ENCODE data around the gene ZNF57. TPM values are rescaled to one million over a fixed set of nuclear protein-coding genes. Genes with fewer than 3 reads are reported as not detected.
"Not testable (repeated sequence)": the region's sequence is repeated elsewhere in the genome, so short reads cannot be mapped to it uniquely, and the experiment has no call there.

ZNF57 gene
- total RNA-seq, 2 experiments from 2014 or later, result 3.9 to 4.7 TPM

- no peak for DNase-seq
- CTCF ChIA-PET, result interaction anchor here (1.9 kb wide), 1 partner anchor 19 kb away, joined by 8 read pairs; no protein-coding TSS in a partner anchor
- Mint-ChIP-seq H3K9me3 (peaks cover 2% of the 10 kb centered on the region), H3K27ac (no peak overlapping the region), H3K27me3 (ENCODE audit: low read depth) (no peaks in the 10 kb centered on the region), H3K4me3 (no peak overlapping the region), H3K4me1 (ENCODE audit: low read depth) (peaks cover 27% of the 10 kb centered on the region), H3K36me3 (ENCODE audit: low read depth) (peaks cover 4% of the 10 kb centered on the region)
- intact Hi-C loops (cut with micrococcal nuclease), result no loop called here
Measured at GRCh38 chr19:2905918-2906519, 5.3 kb downstream of the ZNF57 start.

- Mint-ChIP-seq H3K36me3 (ENCODE audit: low read depth) (peaks cover 7% of the 10 kb centered on the region), H3K4me1 (ENCODE audit: low read depth) (peaks cover 28% of the 10 kb centered on the region), H3K9me3 (peaks cover 2% of the 10 kb centered on the region), H3K4me3 (no peak overlapping the region), H3K27me3 (ENCODE audit: low read depth) (no peaks in the 10 kb centered on the region), H3K27ac (no peak overlapping the region)
- intact Hi-C loops (cut with micrococcal nuclease), result no loop called here
- CTCF ChIA-PET, result interaction anchor here (1.5 to 1.9 kb wide), 2 partner anchors 19 to 201 kb away, joined by 3 to 8 read pairs; no protein-coding TSS in a partner anchor
- no peak for DNase-seq
Measured at GRCh38 chr19:2906631-2907195, 6.0 kb downstream of the ZNF57 start.

GRCh38 chr19:2912306-2912705, 11.6 kb downstream of the ZNF57 start:
- no peaks in the 10 kb centered on the region for H3K27me3 Mint-ChIP-seq (ENCODE audit: low read depth)
- DNase-seq, result peak; percentile 50
- intact Hi-C loops (cut with micrococcal nuclease), result no loop called here
- H3K27ac Mint-ChIP-seq, result peak overlapping the region; percentile 81
- peaks cover 33% of the 10 kb centered on the region for H3K36me3 Mint-ChIP-seq (ENCODE audit: low read depth)
- peaks cover 11% of the 10 kb centered on the region for H3K9me3 Mint-ChIP-seq
- CTCF ChIA-PET, result interaction anchor here (0.6 to 1.1 kb wide), 3 partner anchors 11 to 191 kb away, joined by 3 to 5 read pairs (median 4); no protein-coding TSS in a partner anchor
- peaks cover 26% of the 10 kb centered on the region for H3K4me1 Mint-ChIP-seq (ENCODE audit: low read depth)
- H3K4me3 Mint-ChIP-seq, result peak overlapping the region; percentile 11

GRCh38 chr19:2917275-2918184, 16.8 kb downstream of the ZNF57 start:
- H3K27ac Mint-ChIP-seq, result no peak overlapping the region
- DNase-seq, result no peak
- H3K9me3 Mint-ChIP-seq, result peaks cover 16% of the 10 kb centered on the region
- no peaks in the 10 kb centered on the region for H3K27me3 Mint-ChIP-seq (ENCODE audit: low read depth)
- peaks cover 5% of the 10 kb centered on the region for H3K4me1 Mint-ChIP-seq (ENCODE audit: low read depth)
- H3K4me3 Mint-ChIP-seq, result no peak overlapping the region
- intact Hi-C loops (cut with micrococcal nuclease), result no loop called here
- peaks cover 43% of the 10 kb centered on the region for H3K36me3 Mint-ChIP-seq (ENCODE audit: low read depth)
- CTCF ChIA-PET, result interaction anchor here (0.5 to 0.8 kb wide), 2 partner anchors 10 to 269 kb away, joined by 3 read pairs; no protein-coding TSS in a partner anchor

GRCh38 chr19:2922987-2923386, 22.3 kb downstream of the ZNF57 start:
- Mint-ChIP-seq H3K27ac (no peak overlapping the region), H3K36me3 (ENCODE audit: low read depth) (peaks cover 13% of the 10 kb centered on the region), H3K9me3 (peaks cover 2% of the 10 kb centered on the region), H3K4me1 (ENCODE audit: low read depth) (no peaks in the 10 kb centered on the region), H3K4me3 (no peak overlapping the region), H3K27me3 (ENCODE audit: low read depth) (no peaks in the 10 kb centered on the region)
- intact Hi-C loops (cut with micrococcal nuclease), result no loop called here
- DNase-seq, result no peak
- CTCF ChIA-PET, result interaction anchor here (1.0 to 1.4 kb wide), 2 partner anchors 28 to 36 kb away, joined by 3 to 6 read pairs; no protein-coding TSS in a partner anchor

GRCh38 chr19:2923510-2923909, 22.8 kb downstream of the ZNF57 start:
- Mint-ChIP-seq H3K27ac (no peak overlapping the region), H3K27me3 (ENCODE audit: low read depth) (no peaks in the 10 kb centered on the region), H3K9me3 (no peaks in the 10 kb centered on the region), H3K4me1 (ENCODE audit: low read depth) (no peaks in the 10 kb centered on the region), H3K36me3 (ENCODE audit: low read depth) (peaks cover 8% of the 10 kb centered on the region), H3K4me3 (no peak overlapping the region)
- DNase-seq, result no peak
- CTCF ChIA-PET, result interaction anchor here (1.0 to 1.4 kb wide), 5 partner anchors 11 to 51 kb away, joined by 3 to 8 read pairs (median 4); no protein-coding TSS in a partner anchor
- intact Hi-C loops (cut with micrococcal nuclease), result no loop called here

- H3K9me3 Mint-ChIP-seq, result peaks cover 8% of the 10 kb centered on the region
- intact Hi-C loops (cut with micrococcal nuclease), result no loop called here
- no peaks in the 10 kb centered on the region for H3K27me3 Mint-ChIP-seq (ENCODE audit: low read depth)
- no peak overlapping the region for H3K4me3 Mint-ChIP-seq
- H3K4me1 Mint-ChIP-seq (ENCODE audit: low read depth), result no peaks in the 10 kb centered on the region
- no peak for DNase-seq
- H3K36me3 Mint-ChIP-seq (ENCODE audit: low read depth), result peaks cover 13% of the 10 kb centered on the region
- CTCF ChIA-PET, result no interaction called here
- H3K27ac Mint-ChIP-seq, result no peak overlapping the region
Measured at GRCh38 chr19:2926341-2927031, 25.8 kb downstream of the ZNF57 start.

GRCh38 chr19:2927032-2927430, 26.3 kb downstream of the ZNF57 start:
- no peak for DNase-seq
- Mint-ChIP-seq H3K4me3 (no peak overlapping the region), H3K36me3 (ENCODE audit: low read depth) (peaks cover 17% of the 10 kb centered on the region), H3K27me3 (ENCODE audit: low read depth) (no peaks in the 10 kb centered on the region), H3K27ac (no peak overlapping the region), H3K4me1 (ENCODE audit: low read depth) (no peaks in the 10 kb centered on the region), H3K9me3 (peaks cover 10% of the 10 kb centered on the region)
- intact Hi-C loops (cut with micrococcal nuclease), result no loop called here
- CTCF ChIA-PET, result no interaction called here

GRCh38 chr19:2933490-2933910, 32.8 kb downstream of the ZNF57 start:
- CTCF ChIA-PET, result no interaction called here
- Mint-ChIP-seq H3K27me3 (ENCODE audit: low read depth) (no peaks in the 10 kb centered on the region), H3K36me3 (ENCODE audit: low read depth) (peaks cover 70% of the 10 kb centered on the region), H3K9me3 (peaks cover 31% of the 10 kb centered on the region), H3K4me1 (ENCODE audit: low read depth) (no peaks in the 10 kb centered on the region), H3K27ac (no peak overlapping the region), H3K4me3 (no peak overlapping the region)
- intact Hi-C loops (cut with micrococcal nuclease), result no loop called here
- DNase-seq, result no peak

GRCh38 chr19:2935863-2936262, 35.1 kb downstream of the ZNF57 start:
- CTCF ChIA-PET, result interaction anchor here (0.7 kb wide), 1 partner anchor 13 kb away, joined by 3 read pairs; no protein-coding TSS in a partner anchor
- Mint-ChIP-seq H3K9me3 (peaks cover 26% of the 10 kb centered on the region), H3K36me3 (ENCODE audit: low read depth) (peaks cover 66% of the 10 kb centered on the region)
- H3K27me3 Mint-ChIP-seq (ENCODE audit: low read depth); H3K4me1 Mint-ChIP-seq (ENCODE audit: low read depth); H3K27ac Mint-ChIP-seq; intact Hi-C loops (cut with micrococcal nuclease); DNase-seq; H3K4me3 Mint-ChIP-seq: not testable (repeated sequence)

- intact Hi-C loops (cut with micrococcal nuclease), result no loop called here
Measured at GRCh38 chr19:2942928-2943640, 42.4 kb downstream of the ZNF57 start.

More at GRCh38 chr19:2942928-2943640, 42.4 kb downstream of the ZNF57 start:
- no peak for DNase-seq
- CTCF ChIA-PET, result interaction anchor here (0.8 kb wide), 1 partner anchor 8 kb away, joined by 3 read pairs; no protein-coding TSS in a partner anchor
- Mint-ChIP-seq H3K27me3 (ENCODE audit: low read depth) (no peaks in the 10 kb centered on the region), H3K4me1 (ENCODE audit: low read depth) (peaks cover 21% of the 10 kb centered on the region), H3K4me3 (peak overlapping the region; percentile 59), H3K27ac (no peak overlapping the region), H3K36me3 (ENCODE audit: low read depth) (peaks cover 9% of the 10 kb centered on the region), H3K9me3 (no peaks in the 10 kb centered on the region)

Data from activated naive CD4-positive, alpha-beta T cell treated with anti-CD3 and anti-CD28 coated beads for 36 hours (primary cell).